Measurements from ENCODE around the gene HECTD2.
"Not testable (repeated sequence)": the region's sequence is repeated elsewhere in the genome, so short reads cannot be mapped to it uniquely, and the experiment has no call there.

HECTD2 gene

GRCh38 chr10:91519899-91520514 lies 109.9 kb downstream of the HECTD2 start:
- Histone ChIP-seq H3K27me3 (ENCODE audit: control insufficient read depth, insufficient read depth, low read length) (no peaks in the 10 kb centered on the region), H3K36me3 (ENCODE audit: control insufficient read depth, insufficient read depth, low read length) (no peaks in the 10 kb centered on the region), H3K9ac (ENCODE audit: low read depth, low read length) (no peak overlapping the region), H3K27ac (ENCODE audit: low read depth, low read length) (no peak overlapping the region), H3K9me3 (ENCODE audit: control insufficient read depth, insufficient read depth, low read length) (no peaks in the 10 kb centered on the region), H3K4me1 (ENCODE audit: control insufficient read depth, insufficient read depth, low read length) (no peaks in the 10 kb centered on the region), H3K4me3 (ENCODE audit: low read depth, low read length) (no peak overlapping the region)

- no peaks in the 10 kb centered on the region for H3K9me3 ChIP-seq (ENCODE audit: control insufficient read depth, insufficient read depth, low read length)
- H3K9ac ChIP-seq (ENCODE audit: low read depth, low read length) = no peak overlapping the region
- no peaks in the 10 kb centered on the region for H3K4me1 ChIP-seq (ENCODE audit: control insufficient read depth, insufficient read depth, low read length)
- H3K27ac ChIP-seq (ENCODE audit: low read depth, low read length) = no peak overlapping the region
- no peak overlapping the region for H3K4me3 ChIP-seq (ENCODE audit: low read depth, low read length)
- H3K27me3 ChIP-seq (ENCODE audit: control insufficient read depth, insufficient read depth, low read length) = no peaks in the 10 kb centered on the region
- H3K36me3 ChIP-seq (ENCODE audit: control insufficient read depth, insufficient read depth, low read length) = no peaks in the 10 kb centered on the region
Observed at GRCh38 chr10:91520661-91521060, 110.5 kb downstream of the HECTD2 start.

- H3K4me3 ChIP-seq (ENCODE audit: low read depth, low read length) = no peak overlapping the region
- H3K4me1 ChIP-seq (ENCODE audit: control insufficient read depth, insufficient read depth, low read length) = no peaks in the 10 kb centered on the region
- no peaks in the 10 kb centered on the region for H3K27me3 ChIP-seq (ENCODE audit: control insufficient read depth, insufficient read depth, low read length)
- no peaks in the 10 kb centered on the region for H3K36me3 ChIP-seq (ENCODE audit: control insufficient read depth, insufficient read depth, low read length)
- no peaks in the 10 kb centered on the region for H3K9me3 ChIP-seq (ENCODE audit: control insufficient read depth, insufficient read depth, low read length)
- no peak overlapping the region for H3K27ac ChIP-seq (ENCODE audit: low read depth, low read length)
- no peak overlapping the region for H3K9ac ChIP-seq (ENCODE audit: low read depth, low read length)
Observed at GRCh38 chr10:91521439-91521838, 111.3 kb downstream of the HECTD2 start.

GRCh38 chr10:91525896-91526712 lies 116.0 kb downstream of the HECTD2 start:
- Histone ChIP-seq H3K4me3 (ENCODE audit: low read depth, low read length) (no peak overlapping the region), H3K9ac (ENCODE audit: low read depth, low read length) (no peak overlapping the region), H3K27ac (ENCODE audit: low read depth, low read length) (no peak overlapping the region), H3K4me1 (ENCODE audit: control insufficient read depth, insufficient read depth, low read length) (no peaks in the 10 kb centered on the region), H3K27me3 (ENCODE audit: control insufficient read depth, insufficient read depth, low read length) (no peaks in the 10 kb centered on the region), H3K9me3 (ENCODE audit: control insufficient read depth, insufficient read depth, low read length) (no peaks in the 10 kb centered on the region), H3K36me3 (ENCODE audit: control insufficient read depth, insufficient read depth, low read length) (no peaks in the 10 kb centered on the region)

- Histone ChIP-seq H3K4me1 (ENCODE audit: control insufficient read depth, insufficient read depth, low read length) (no peaks in the 10 kb centered on the region), H3K9me3 (ENCODE audit: control insufficient read depth, insufficient read depth, low read length) (no peaks in the 10 kb centered on the region), H3K36me3 (ENCODE audit: control insufficient read depth, insufficient read depth, low read length) (no peaks in the 10 kb centered on the region), H3K4me3 (ENCODE audit: low read depth, low read length) (no peak overlapping the region), H3K9ac (ENCODE audit: low read depth, low read length) (no peak overlapping the region), H3K27me3 (ENCODE audit: control insufficient read depth, insufficient read depth, low read length) (no peaks in the 10 kb centered on the region), H3K27ac (ENCODE audit: low read depth, low read length) (no peak overlapping the region)
Observed at GRCh38 chr10:91528080-91528479, 117.9 kb downstream of the HECTD2 start.

GRCh38 chr10:91528768-91529167 lies 118.6 kb downstream of the HECTD2 start:
- Histone ChIP-seq H3K4me1 (ENCODE audit: control insufficient read depth, insufficient read depth, low read length) (no peaks in the 10 kb centered on the region), H3K27me3 (ENCODE audit: control insufficient read depth, insufficient read depth, low read length) (no peaks in the 10 kb centered on the region), H3K4me3 (ENCODE audit: low read depth, low read length) (no peak overlapping the region), H3K27ac (ENCODE audit: low read depth, low read length) (no peak overlapping the region), H3K36me3 (ENCODE audit: control insufficient read depth, insufficient read depth, low read length) (no peaks in the 10 kb centered on the region), H3K9ac (ENCODE audit: low read depth, low read length) (no peak overlapping the region), H3K9me3 (ENCODE audit: control insufficient read depth, insufficient read depth, low read length) (no peaks in the 10 kb centered on the region)

- H3K9me3 ChIP-seq (ENCODE audit: control insufficient read depth, insufficient read depth, low read length); H3K4me3 ChIP-seq (ENCODE audit: low read depth, low read length); H3K27ac ChIP-seq (ENCODE audit: low read depth, low read length); H3K36me3 ChIP-seq (ENCODE audit: control insufficient read depth, insufficient read depth, low read length); H3K4me1 ChIP-seq (ENCODE audit: control insufficient read depth, insufficient read depth, low read length); H3K27me3 ChIP-seq (ENCODE audit: control insufficient read depth, insufficient read depth, low read length); H3K9ac ChIP-seq (ENCODE audit: low read depth, low read length): not testable (repeated sequence)
Observed at GRCh38 chr10:91534789-91535188, 124.6 kb downstream of the HECTD2 start.

- H3K27me3 ChIP-seq (ENCODE audit: control insufficient read depth, insufficient read depth, low read length) = no peaks in the 10 kb centered on the region
- no peaks in the 10 kb centered on the region for H3K4me1 ChIP-seq (ENCODE audit: control insufficient read depth, insufficient read depth, low read length)
- no peaks in the 10 kb centered on the region for H3K36me3 ChIP-seq (ENCODE audit: control insufficient read depth, insufficient read depth, low read length)
- H3K9ac ChIP-seq (ENCODE audit: low read depth, low read length) = no peak overlapping the region
- H3K27ac ChIP-seq (ENCODE audit: low read depth, low read length) = no peak overlapping the region
- peaks cover 7% of the 10 kb centered on the region; the same call in 1 of the 2 replicates for H3K9me3 ChIP-seq (ENCODE audit: control insufficient read depth, insufficient read depth, low read length)
- no peak overlapping the region for H3K4me3 ChIP-seq (ENCODE audit: low read depth, low read length)
Observed at GRCh38 chr10:91536111-91536510, 126.0 kb downstream of the HECTD2 start.

GRCh38 chr10:91536733-91537132 lies 126.6 kb downstream of the HECTD2 start:
- H3K27me3 ChIP-seq (ENCODE audit: control insufficient read depth, insufficient read depth, low read length) = no peaks in the 10 kb centered on the region
- no peaks in the 10 kb centered on the region for H3K36me3 ChIP-seq (ENCODE audit: control insufficient read depth, insufficient read depth, low read length)
- no peak overlapping the region for H3K4me3 ChIP-seq (ENCODE audit: low read depth, low read length)
- no peak overlapping the region for H3K27ac ChIP-seq (ENCODE audit: low read depth, low read length)
- no peak overlapping the region for H3K9ac ChIP-seq (ENCODE audit: low read depth, low read length)
- peaks cover 7% of the 10 kb centered on the region; the same call in 1 of the 2 replicates for H3K9me3 ChIP-seq (ENCODE audit: control insufficient read depth, insufficient read depth, low read length)
- no peaks in the 10 kb centered on the region for H3K4me1 ChIP-seq (ENCODE audit: control insufficient read depth, insufficient read depth, low read length)

- Histone ChIP-seq H3K9me3 (ENCODE audit: control insufficient read depth, insufficient read depth, low read length) (peaks cover 7% of the 10 kb centered on the region; the same call in 1 of the 2 replicates), H3K27me3 (ENCODE audit: control insufficient read depth, insufficient read depth, low read length) (no peaks in the 10 kb centered on the region), H3K4me1 (ENCODE audit: control insufficient read depth, insufficient read depth, low read length) (no peaks in the 10 kb centered on the region), H3K4me3 (ENCODE audit: low read depth, low read length) (no peak overlapping the region), H3K27ac (ENCODE audit: low read depth, low read length) (no peak overlapping the region), H3K9ac (ENCODE audit: low read depth, low read length) (no peak overlapping the region), H3K36me3 (ENCODE audit: control insufficient read depth, insufficient read depth, low read length) (no peaks in the 10 kb centered on the region)
Observed at GRCh38 chr10:91537614-91538383, 127.7 kb downstream of the HECTD2 start.

- H3K4me3 ChIP-seq (ENCODE audit: low read depth, low read length) = no peak overlapping the region
- no peaks in the 10 kb centered on the region for H3K36me3 ChIP-seq (ENCODE audit: control insufficient read depth, insufficient read depth, low read length)
- peaks cover 7% of the 10 kb centered on the region; the same call in 1 of the 2 replicates for H3K9me3 ChIP-seq (ENCODE audit: control insufficient read depth, insufficient read depth, low read length)
- H3K9ac ChIP-seq (ENCODE audit: low read depth, low read length) = no peak overlapping the region
- H3K27ac ChIP-seq (ENCODE audit: low read depth, low read length) = no peak overlapping the region
- H3K4me1 ChIP-seq (ENCODE audit: control insufficient read depth, insufficient read depth, low read length) = no peaks in the 10 kb centered on the region
- H3K27me3 ChIP-seq (ENCODE audit: control insufficient read depth, insufficient read depth, low read length) = no peaks in the 10 kb centered on the region
Observed at GRCh38 chr10:91539930-91540329, 129.8 kb downstream of the HECTD2 start.

Measured in HUES48 (cell line).